Smooth muscle cell (in vitro differentiated cells): ENCODE results near the gene ARHGEF17. TPM values are rescaled to one million over a fixed set of nuclear protein-coding genes. Genes with fewer than 3 reads are reported as not detected.

ENCODE experiments used
- DNase-seq: peaks from one replicate; lab custom pipeline; 2025; ENCODE audit not compliant: unreplicated experiment; lab: John Stamatoyannopoulos, UW
- H2AFZ ChIP-seq: fragments of 200-600 bp; sonication (generic); 2 replicates; pipeline ENCODE4 v1.6.0; 2016; ENCODE audit warnings: antibody characterized with exemption, low read depth, mild to moderate bottlenecking
- H3F3A ChIP-seq: fragments of 200-600 bp; sonication (generic); 2 replicates; pipeline ENCODE4 v1.6.0; 2017; ENCODE audit warnings: antibody characterized with exemption, low read depth
- H3K27ac ChIP-seq: fragments of 200-600 bp; sonication (generic); 2 replicates; pipeline ENCODE4 v1.5.1; 2016; ENCODE audit warnings: low read depth, mild to moderate bottlenecking
- H3K27me3 ChIP-seq: fragments of 200-600 bp; sonication (generic); 2 replicates; pipeline ENCODE4 v1.6.1; 2016; ENCODE audit warnings: low read depth, mild to moderate bottlenecking
- H3K36me3 ChIP-seq: fragments of 200-600 bp; sonication (generic); 2 replicates; pipeline ENCODE4 v1.5.1; 2016; ENCODE audit warnings: low read depth
- H3K4me1 ChIP-seq: fragments of 200-600 bp; sonication (generic); 2 replicates; pipeline ENCODE4 v1.5.1; 2016; ENCODE audit warnings: low read depth
- H3K4me2 ChIP-seq: fragments of 200-600 bp; sonication (generic); 2 replicates; pipeline ENCODE4 v1.6.0; 2016; ENCODE audit warnings: mild to moderate bottlenecking
- H3K4me3 ChIP-seq: fragments of 200-600 bp; sonication (generic); 2 replicates; pipeline ENCODE4 v1.5.1; 2016; ENCODE audit warnings: mild to moderate bottlenecking
- H3K79me2 ChIP-seq: fragments of 200-600 bp; sonication (generic); 2 replicates; pipeline ENCODE4 v1.6.0; 2016; ENCODE audit warnings: low read depth, mild to moderate bottlenecking
- H3K9ac ChIP-seq: fragments of 200-600 bp; sonication (generic); 2 replicates; pipeline ENCODE4 v1.6.0; 2016; ENCODE audit warnings: low read depth
- H3K9me3 ChIP-seq: fragments of 200-600 bp; sonication (generic); replicated peaks from 2 replicates; pipeline ENCODE4 v1.5.1; 2016; ENCODE audit warnings: low read depth
- H4K20me1 ChIP-seq: fragments of 200-600 bp; sonication (generic); 2 replicates; pipeline ENCODE4 v1.6.0; 2016; ENCODE audit warnings: low read depth
- WGBS: methylation state at CpG from one replicate; pipeline ENCODE4 v1.1.7; 2016; ENCODE audit warnings: low lambda C conversion rate; 5-methylcytosine and 5-hydroxymethylcytosine counted together
- polyA plus RNA-seq: library from polyadenylated mRNA; unstranded; fragments of >200 nt; fragmentation: Nextera tagmentation; extraction: Ambion mirVana; gene quantifications from 2 replicates; pipeline ENCODE4 v1.2.1, GENCODE V29; 2016
- total RNA-seq: library from RNA; depleted of rRNA; stranded (reverse); fragments of >200 nt; gene quantifications from 2 replicates; pipeline ENCODE4 v1.2.3, GENCODE V29; 2014
- TF ChIP-seq, protein P1 (sequence below): fragments of 200-600 bp; sonication (generic); IDR thresholded peaks from 2 replicates; pipeline ENCODE4 v1.5.1; 2017; ENCODE audit warnings: borderline replicate concordance, mild to moderate bottlenecking, antibody characterized with exemption; ENCODE audit not compliant: insufficient read depth, poor library complexity, severe bottlenecking

ARHGEF17 gene
- total and polyA plus RNA-seq, 2 experiments from 2014 or later, result 18.0 to 27.8 TPM

DNA sequence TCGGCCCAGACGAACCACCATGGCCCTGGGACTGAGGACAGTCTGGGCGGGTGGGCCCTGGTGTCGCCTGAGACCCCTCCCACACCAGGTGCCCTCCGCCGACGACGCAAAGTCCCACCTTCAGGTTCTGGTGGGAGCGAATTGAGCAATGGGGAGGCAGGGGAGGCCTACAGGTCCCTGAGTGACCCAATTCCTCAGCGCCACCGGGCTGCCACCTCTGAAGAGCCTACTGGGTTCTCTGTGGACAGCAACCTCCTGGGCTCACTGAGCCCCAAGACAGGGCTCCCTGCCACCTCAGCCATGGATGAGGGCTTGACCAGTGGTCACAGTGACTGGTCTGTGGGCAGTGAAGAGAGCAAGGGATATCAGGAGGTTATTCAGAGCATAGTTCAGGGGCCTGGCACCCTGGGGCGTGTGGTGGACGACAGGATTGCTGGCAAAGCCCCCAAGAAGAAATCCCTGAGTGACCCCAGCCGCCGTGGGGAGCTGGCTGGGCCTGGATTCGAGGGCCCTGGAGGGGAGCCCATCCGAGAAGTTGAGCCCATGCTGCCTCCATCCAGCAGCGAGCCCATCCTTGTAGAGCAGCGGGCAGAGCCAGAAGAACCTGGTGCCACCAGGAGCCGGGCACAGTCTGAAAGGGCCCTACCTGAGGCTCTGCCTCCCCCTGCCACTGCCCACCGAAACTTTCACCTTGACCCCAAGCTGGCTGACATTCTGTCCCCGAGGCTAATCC, 2.8 kb downstream of the ARHGEF17 start:
- Histone ChIP-seq H4K20me1 (peaks cover 65% of the 10 kb centered on the region), H3K36me3 (no peaks in the 10 kb centered on the region), H2AFZ (no peak overlapping the region), H3K9ac (no peak overlapping the region), H3K27me3 (no peaks in the 10 kb centered on the region), H3K4me1 (peaks cover 74% of the 10 kb centered on the region), H3K4me2 (peak overlapping the region; percentile 99), H3K9me3 (no peaks in the 10 kb centered on the region), H3K4me3 (peak overlapping the region; percentile 84), H3K79me2 (peaks cover 66% of the 10 kb centered on the region), H3F3A (peaks cover 8% of the 10 kb centered on the region), H3K27ac (no peak overlapping the region)
- 92% methylated on average over 22 of the region's 22 CpGs for WGBS
- TF ChIP-seq, protein P1, sequence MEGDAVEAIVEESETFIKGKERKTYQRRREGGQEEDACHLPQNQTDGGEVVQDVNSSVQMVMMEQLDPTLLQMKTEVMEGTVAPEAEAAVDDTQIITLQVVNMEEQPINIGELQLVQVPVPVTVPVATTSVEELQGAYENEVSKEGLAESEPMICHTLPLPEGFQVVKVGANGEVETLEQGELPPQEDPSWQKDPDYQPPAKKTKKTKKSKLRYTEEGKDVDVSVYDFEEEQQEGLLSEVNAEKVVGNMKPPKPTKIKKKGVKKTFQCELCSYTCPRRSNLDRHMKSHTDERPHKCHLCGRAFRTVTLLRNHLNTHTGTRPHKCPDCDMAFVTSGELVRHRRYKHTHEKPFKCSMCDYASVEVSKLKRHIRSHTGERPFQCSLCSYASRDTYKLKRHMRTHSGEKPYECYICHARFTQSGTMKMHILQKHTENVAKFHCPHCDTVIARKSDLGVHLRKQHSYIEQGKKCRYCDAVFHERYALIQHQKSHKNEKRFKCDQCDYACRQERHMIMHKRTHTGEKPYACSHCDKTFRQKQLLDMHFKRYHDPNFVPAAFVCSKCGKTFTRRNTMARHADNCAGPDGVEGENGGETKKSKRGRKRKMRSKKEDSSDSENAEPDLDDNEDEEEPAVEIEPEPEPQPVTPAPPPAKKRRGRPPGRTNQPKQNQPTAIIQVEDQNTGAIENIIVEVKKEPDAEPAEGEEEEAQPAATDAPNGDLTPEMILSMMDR, result no peak
- DNase-seq, result no peak

DNA sequence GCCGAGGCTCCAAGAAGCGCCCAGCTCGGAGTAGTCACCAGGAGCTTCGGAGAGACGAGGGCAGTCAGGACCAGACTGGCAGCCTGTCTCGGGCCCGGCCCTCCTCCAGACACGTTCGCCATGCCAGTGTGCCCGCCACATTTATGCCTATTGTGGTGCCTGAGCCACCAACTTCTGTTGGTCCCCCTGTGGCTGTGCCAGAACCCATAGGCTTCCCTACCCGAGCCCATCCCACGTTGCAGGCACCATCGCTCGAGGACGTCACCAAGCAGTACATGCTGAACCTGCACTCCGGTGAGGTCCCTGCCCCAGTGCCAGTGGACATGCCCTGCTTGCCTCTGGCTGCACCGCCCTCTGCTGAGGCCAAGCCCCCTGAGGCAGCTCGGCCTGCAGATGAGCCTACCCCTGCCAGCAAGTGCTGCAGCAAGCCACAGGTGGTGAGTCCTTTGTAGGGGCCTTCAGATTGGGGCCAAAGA, 3.4 kb downstream of the ARHGEF17 start:
- no peak overlapping the region for H3K27ac ChIP-seq
- peak overlapping the region; percentile 18 for H3K9ac ChIP-seq
- WGBS, result 88% methylated on average over 18 of the region's 18 CpGs

DNA sequence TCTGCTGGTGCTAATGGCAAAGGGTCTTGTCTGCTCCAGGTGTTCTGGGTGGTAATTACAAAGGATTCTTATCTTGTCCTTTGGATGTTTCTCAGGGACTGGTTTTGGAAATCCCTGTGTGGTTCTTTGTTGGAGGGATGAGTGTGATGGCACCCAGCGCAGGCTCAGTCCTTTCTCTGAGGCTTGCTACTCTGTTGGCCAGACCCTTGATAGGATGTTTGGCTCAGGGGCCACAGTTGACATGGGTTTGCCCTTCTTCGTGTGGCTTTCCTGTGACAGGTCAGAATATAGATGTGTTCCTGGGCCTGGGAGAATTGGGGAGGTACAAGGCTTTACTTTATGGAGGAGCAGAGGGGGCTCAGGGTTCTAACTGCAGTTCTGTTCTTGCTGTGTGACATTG, 4.0 kb downstream of the ARHGEF17 start:
- H3K27ac ChIP-seq, result peak overlapping the region; percentile 74
- peaks cover 72% of the 10 kb centered on the region for H3K4me1 ChIP-seq
- no peak for DNase-seq
- 72% methylated on average over 2 of the region's 2 CpGs for WGBS
- TF ChIP-seq, protein P1, result no peak
- peaks cover 78% of the 10 kb centered on the region for H4K20me1 ChIP-seq
- H3K9ac ChIP-seq, result peak overlapping the region; percentile 18
- peaks cover 8% of the 10 kb centered on the region for H3F3A ChIP-seq
- H3K4me2 ChIP-seq, result peak overlapping the region; percentile 99
- H3K36me3 ChIP-seq, result no peaks in the 10 kb centered on the region
- H3K9me3 ChIP-seq, result no peaks in the 10 kb centered on the region
- H3K79me2 ChIP-seq, result peaks cover 79% of the 10 kb centered on the region
- H3K4me3 ChIP-seq, result peak overlapping the region; percentile 39
- H2AFZ ChIP-seq, result no peak overlapping the region
- no peaks in the 10 kb centered on the region for H3K27me3 ChIP-seq

More for the DNA sequence above, 3.4 kb downstream of the ARHGEF17 start:
- peak overlapping the region; percentile 99 for H3K4me2 ChIP-seq
- H3K9me3 ChIP-seq, result no peaks in the 10 kb centered on the region
- peaks cover 77% of the 10 kb centered on the region for H3K4me1 ChIP-seq
- no peak for DNase-seq
- peaks cover 8% of the 10 kb centered on the region for H3F3A ChIP-seq
- H4K20me1 ChIP-seq, result peaks cover 72% of the 10 kb centered on the region
- H3K79me2 ChIP-seq, result peaks cover 73% of the 10 kb centered on the region
- H2AFZ ChIP-seq, result no peak overlapping the region
- peak overlapping the region; percentile 39 for H3K4me3 ChIP-seq
- TF ChIP-seq, protein P1, result no peak
- no peaks in the 10 kb centered on the region for H3K36me3 ChIP-seq
- H3K27me3 ChIP-seq, result no peaks in the 10 kb centered on the region
